ENCODE measurements around the gene TEX53.

TEX53 gene

GRCh38 chr9:114678795-114679194 is 21.2 kb upstream of the TEX53 start:
- no peak for DNase-seq

GRCh38 chr9:114678130-114678529 is 20.5 kb upstream of the TEX53 start:
- no peak for DNase-seq

- no peak for DNase-seq
Measured at GRCh38 chr9:114677418-114677817, 19.8 kb upstream of the TEX53 start.

GRCh38 chr9:114676901-114677300 is 19.3 kb upstream of the TEX53 start:
- no peak for DNase-seq

- no peak for DNase-seq
Measured at GRCh38 chr9:114674798-114675540, 17.4 kb upstream of the TEX53 start.

- DNase-seq, result no peak
Measured at GRCh38 chr9:114674076-114674797, 16.6 kb upstream of the TEX53 start.

- DNase-seq, result no peak
Measured at GRCh38 chr9:114671605-114672004, 14.0 kb upstream of the TEX53 start.

- DNase-seq, result no peak
Measured at GRCh38 chr9:114669961-114670360, 12.4 kb upstream of the TEX53 start.

GRCh38 chr9:114668146-114668545 is 10.5 kb upstream of the TEX53 start:
- DNase-seq, result no peak

- DNase-seq, result no peak
Measured at GRCh38 chr9:114666851-114667250, 9.2 kb upstream of the TEX53 start.

GRCh38 chr9:114666401-114666800 is 8.8 kb upstream of the TEX53 start:
- no peak for DNase-seq

GRCh38 chr9:114664181-114664580 is 6.6 kb upstream of the TEX53 start:
- no peak for DNase-seq

- DNase-seq, result peak in 4 of 5 experiments; percentile 21 to 49 (median 41)
Measured at GRCh38 chr9:114662081-114662989, 4.7 kb upstream of the TEX53 start.

GRCh38 chr9:114656301-114656700 is 1.3 kb downstream of the TEX53 start:
- no peak for DNase-seq

GRCh38 chr9:114655689-114656088 is 1.9 kb downstream of the TEX53 start:
- DNase-seq, result no peak

GRCh38 chr9:114653556-114654159 is 3.9 kb downstream of the TEX53 start:
- peak; percentile 38 to 78 (median 64) for DNase-seq

GRCh38 chr9:114652776-114653555 is 4.6 kb downstream of the TEX53 start:
- DNase-seq, result no peak

GRCh38 chr9:114643896-114644295 is 13.7 kb downstream of the TEX53 start:
- DNase-seq, result no peak

GRCh38 chr9:114643001-114643400 is 14.6 kb downstream of the TEX53 start:
- no peak for DNase-seq

GRCh38 chr9:114641967-114642366 is 15.6 kb downstream of the TEX53 start:
- DNase-seq, result no peak

GRCh38 chr9:114638404-114638803 is 19.2 kb downstream of the TEX53 start:
- DNase-seq, result no peak

- DNase-seq, result no peak
Measured at GRCh38 chr9:114634387-114634786, 23.2 kb downstream of the TEX53 start.
